ENCODE measurements around the gene B4GALT2. TPM values are rescaled to one million over a fixed set of nuclear protein-coding genes. Genes with fewer than 3 reads are reported as not detected.

B4GALT2 gene
- total and polyA plus RNA-seq, 9 of the 15 experiments (the other 6 are each of a cell fraction or from before 2014, with no cell fraction given), result 1.3 to 86.8 (median 43.8) TPM

GRCh38 chr1:43934101-43934985 lies 44.7 kb upstream of the B4GALT2 start (continued):
- no peak for TF ChIP-seq PREB (CRISPR knock-in tag; IDR thresholded peaks at IDR 0.05)
- TF ChIP-seq NCOA1 (IDR thresholded peaks at IDR 0.05; ENCODE audit: low read depth), result no peak
- peak; percentile 55; the same call in 1 of the 2 replicates for TF ChIP-seq ZNF143 (CRISPR knock-in tag; IDR thresholded peaks at IDR 0.05)
- no peak for TF ChIP-seq FOXM1 (IDR thresholded peaks at IDR 0.05; ENCODE audit: low read depth)
- TF ChIP-seq FOXM1 (CRISPR knock-in tag; IDR thresholded peaks at IDR 0.05; ENCODE audit: low read depth), result no peak
- TF ChIP-seq EGR1 (conservative IDR thresholded peaks at IDR 0.05), result no peak
- TF ChIP-seq CBX8 (IDR thresholded peaks at IDR 0.05; ENCODE audit: borderline replicate concordance, extremely low read depth, low read depth, low read length, poor library complexity, severe bottlenecking), result no peak
- TF ChIP-seq KDM5B (IDR thresholded peaks at IDR 0.05; ENCODE audit: insufficient replicate concordance, low read depth, low read length), result no peak
- no peak for TF ChIP-seq RBFOX2 (IDR thresholded peaks at IDR 0.05; ENCODE audit: low read depth, low read length)
- no peak for TF ChIP-seq RERE (CRISPR knock-in tag; IDR thresholded peaks at IDR 0.05; ENCODE audit: borderline replicate concordance)
- TF ChIP-seq MCM7 (IDR thresholded peaks at IDR 0.05), result no peak
- TF ChIP-seq ZFP91 (CRISPR knock-in tag; IDR thresholded peaks at IDR 0.05), result no peak
- TF ChIP-seq KLF1 (tag; IDR thresholded peaks at IDR 0.05), result no peak
- TF ChIP-seq CHAMP1 (IDR thresholded peaks at IDR 0.05), result no peak
- no peak for TF ChIP-seq SIN3A (IDR thresholded peaks at IDR 0.05; ENCODE audit: borderline replicate concordance in 2 of 2, control insufficient read depth in 1 of 2, low read depth in 2 of 2, low read length in 2 of 2)

All from K562 (cell line).